Measurements from ENCODE around the gene PPDPF. TPM values are rescaled to one million over a fixed set of nuclear protein-coding genes. Genes with fewer than 3 reads are reported as not detected.

PPDPF gene
- total RNA-seq, 1 donor from 2014 or later = 242 TPM

DNA sequence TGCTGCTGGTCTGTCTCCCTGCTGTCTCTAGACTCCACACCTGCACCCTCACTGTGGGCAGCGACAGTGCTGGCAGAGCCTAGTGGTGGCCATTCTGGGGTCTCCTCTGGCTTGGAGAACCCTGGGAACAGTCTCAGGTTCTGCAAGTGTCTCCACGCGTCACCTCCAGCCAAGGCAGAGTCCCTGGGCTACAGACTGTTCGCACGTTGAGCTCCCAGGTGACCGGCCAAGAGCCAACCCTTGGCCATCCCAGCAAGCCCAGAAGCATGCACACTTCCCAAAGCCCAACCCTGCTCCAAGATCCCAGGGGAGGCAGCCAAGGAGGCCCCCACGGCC is 26.5 kb upstream of the PPDPF start:
- peaks cover 0 to 5% of the 10 kb centered on the region in 2 donors for H3K4me1 ChIP-seq
- DNase-seq (ENCODE audit: low spot score in 2 of 2) = no peak
- no peak overlapping the region for H3K27ac ChIP-seq
- no peaks in the 10 kb centered on the region for H3K36me3 ChIP-seq
- H3K4me3 ChIP-seq = no peak overlapping the region
- no peaks in the 10 kb centered on the region for H3K9me3 ChIP-seq
- peaks cover 5% of the 10 kb centered on the region for H3K27me3 ChIP-seq
- intact Hi-C loops (cut with DNase I) = no loop called here
- TF ChIP-seq, protein P1, sequence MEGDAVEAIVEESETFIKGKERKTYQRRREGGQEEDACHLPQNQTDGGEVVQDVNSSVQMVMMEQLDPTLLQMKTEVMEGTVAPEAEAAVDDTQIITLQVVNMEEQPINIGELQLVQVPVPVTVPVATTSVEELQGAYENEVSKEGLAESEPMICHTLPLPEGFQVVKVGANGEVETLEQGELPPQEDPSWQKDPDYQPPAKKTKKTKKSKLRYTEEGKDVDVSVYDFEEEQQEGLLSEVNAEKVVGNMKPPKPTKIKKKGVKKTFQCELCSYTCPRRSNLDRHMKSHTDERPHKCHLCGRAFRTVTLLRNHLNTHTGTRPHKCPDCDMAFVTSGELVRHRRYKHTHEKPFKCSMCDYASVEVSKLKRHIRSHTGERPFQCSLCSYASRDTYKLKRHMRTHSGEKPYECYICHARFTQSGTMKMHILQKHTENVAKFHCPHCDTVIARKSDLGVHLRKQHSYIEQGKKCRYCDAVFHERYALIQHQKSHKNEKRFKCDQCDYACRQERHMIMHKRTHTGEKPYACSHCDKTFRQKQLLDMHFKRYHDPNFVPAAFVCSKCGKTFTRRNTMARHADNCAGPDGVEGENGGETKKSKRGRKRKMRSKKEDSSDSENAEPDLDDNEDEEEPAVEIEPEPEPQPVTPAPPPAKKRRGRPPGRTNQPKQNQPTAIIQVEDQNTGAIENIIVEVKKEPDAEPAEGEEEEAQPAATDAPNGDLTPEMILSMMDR (IDR thresholded peaks at IDR 0.05) = no peak

DNA sequence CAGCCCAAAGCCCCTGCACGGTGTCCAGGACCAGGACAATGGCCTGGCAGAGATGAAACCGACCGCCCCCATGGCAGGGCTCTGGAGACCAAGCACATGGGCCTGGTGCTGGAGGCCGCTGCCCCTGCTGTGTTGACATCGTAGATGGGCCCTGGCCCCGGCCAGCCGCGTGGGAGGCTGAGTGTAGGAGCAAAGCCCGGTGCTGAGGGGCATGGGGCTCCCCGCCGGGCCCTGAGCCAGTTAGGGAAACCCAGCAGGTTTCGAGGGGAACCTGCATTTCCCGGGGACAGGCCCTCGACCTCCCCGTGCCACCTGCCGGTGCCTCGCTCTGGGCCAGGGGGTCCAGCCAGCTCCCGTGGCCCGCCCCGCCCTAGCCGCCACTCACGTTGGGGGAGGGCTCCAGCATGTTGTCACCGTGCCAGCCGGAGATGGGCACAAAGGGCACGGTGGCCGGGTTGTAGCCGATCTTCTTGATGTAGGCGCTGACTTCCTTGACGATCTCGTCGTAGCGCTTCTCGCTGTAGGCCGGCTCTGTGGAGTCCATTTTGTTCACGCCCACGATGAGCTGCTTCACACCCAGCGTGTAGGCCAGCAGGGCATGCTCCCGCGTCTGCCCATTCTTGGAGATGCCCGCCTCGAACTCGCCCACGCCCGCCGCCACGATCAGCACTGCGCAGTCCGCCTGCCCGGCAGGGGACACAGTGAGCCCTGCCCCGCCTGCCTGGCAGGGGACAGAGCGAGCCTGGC is 26.0 kb upstream of the PPDPF start:
- no peaks in the 10 kb centered on the region for H3K9me3 ChIP-seq
- peaks cover 0 to 7% of the 10 kb centered on the region in 2 donors for H3K4me1 ChIP-seq
- H3K27me3 ChIP-seq = peaks cover 5% of the 10 kb centered on the region
- TF ChIP-seq, protein P1 (IDR thresholded peaks at IDR 0.05) = no peak
- no peak for DNase-seq (ENCODE audit: low spot score in 2 of 2)
- intact Hi-C loops (cut with DNase I) = no loop called here
- no peak overlapping the region for H3K4me3 ChIP-seq
- no peaks in the 10 kb centered on the region for H3K36me3 ChIP-seq
- no peak overlapping the region for H3K27ac ChIP-seq

DNA sequence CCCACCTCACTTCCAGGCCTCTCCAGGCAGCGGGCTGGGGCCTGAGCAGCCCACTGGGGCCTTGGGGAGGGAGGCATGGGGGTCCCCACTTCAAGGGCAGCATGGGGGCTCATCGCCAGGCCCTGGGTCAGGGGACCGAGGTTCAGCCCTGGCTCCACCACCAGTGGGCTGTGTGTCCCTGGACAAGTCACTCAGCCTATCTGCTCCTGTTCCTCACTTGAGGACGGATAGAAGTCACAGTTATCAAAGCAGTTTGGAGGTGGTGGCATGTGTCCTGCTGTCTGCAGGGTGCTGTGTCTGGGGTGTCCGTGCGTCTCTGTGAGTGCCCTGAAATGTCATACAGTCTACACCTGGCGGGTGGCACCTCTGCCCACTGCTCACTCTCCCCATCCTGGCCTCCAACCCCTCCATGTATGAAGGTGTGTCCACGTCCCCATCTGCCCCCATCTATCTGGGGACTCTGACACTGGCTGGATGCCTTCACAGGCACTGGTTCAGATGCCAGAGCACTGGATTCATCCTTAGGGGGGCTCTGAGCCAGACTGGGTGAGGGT is 25.3 kb upstream of the PPDPF start:
- Histone ChIP-seq H3K27me3 (peaks cover 8% of the 10 kb centered on the region), H3K9me3 (no peaks in the 10 kb centered on the region), H3K4me3 (no peak overlapping the region), H3K4me1 (peaks cover 0 to 7% of the 10 kb centered on the region in 2 donors), H3K27ac (no peak overlapping the region), H3K36me3 (no peaks in the 10 kb centered on the region)
- DNase-seq (ENCODE audit: low spot score in 2 of 2) = no peak
- TF ChIP-seq, protein P1 (IDR thresholded peaks at IDR 0.05) = no peak
- intact Hi-C loops (cut with DNase I) = no loop called here

DNA sequence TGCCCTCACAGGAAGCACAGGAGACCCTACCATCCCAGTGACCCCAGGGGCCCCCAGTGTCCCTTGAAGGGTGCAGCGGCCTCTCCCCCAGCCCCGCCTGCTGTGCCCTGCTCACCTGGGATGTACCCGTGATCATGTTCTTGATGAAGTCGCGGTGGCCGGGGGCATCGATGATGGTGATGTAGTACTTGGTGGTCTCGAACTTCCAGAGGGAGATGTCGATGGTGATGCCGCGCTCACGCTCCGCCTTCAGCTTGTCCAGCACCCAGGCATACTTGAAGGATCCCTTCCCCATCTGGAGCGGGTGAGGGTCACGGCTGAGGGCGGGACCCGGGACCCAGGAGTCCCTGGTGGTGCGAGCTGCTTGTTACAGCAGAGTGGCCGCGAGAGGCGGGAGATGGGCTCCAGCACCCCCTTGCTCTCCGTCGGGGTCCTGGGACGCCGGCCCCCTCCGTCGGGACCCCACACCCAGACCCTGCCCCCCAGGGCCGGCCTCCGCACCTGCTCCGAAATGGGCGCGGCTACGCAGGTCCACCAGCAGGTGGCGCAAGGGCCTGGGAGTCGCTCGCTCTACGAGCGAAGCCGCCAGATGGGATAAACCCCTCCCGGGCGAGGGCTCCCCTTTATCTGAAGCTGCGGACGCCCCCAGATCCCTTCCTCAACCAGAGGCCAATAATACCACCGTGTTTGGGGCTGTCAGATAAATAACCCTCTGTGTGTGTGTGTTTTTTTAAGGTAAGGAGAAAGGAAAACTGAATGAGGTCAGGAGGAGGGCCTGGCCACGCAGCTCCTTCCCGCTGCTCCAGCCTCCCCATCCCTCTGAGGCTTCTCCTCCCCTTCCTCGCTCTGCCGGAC is 24.6 kb upstream of the PPDPF start:
- no peaks in the 10 kb centered on the region for H3K36me3 ChIP-seq
- peak overlapping the region; percentile 35 to 47 for H3K4me3 ChIP-seq
- H3K27me3 ChIP-seq = peaks cover 9% of the 10 kb centered on the region
- TF ChIP-seq, protein P1 (IDR thresholded peaks at IDR 0.05) = peak; percentile 74 to 96 (median 92)
- H3K9me3 ChIP-seq = no peaks in the 10 kb centered on the region
- intact Hi-C loops (cut with DNase I) = loop anchor here (1.0 kb wide), 1 partner anchor 24 kb away; the partner anchor contains the start of gene PPDPF
- H3K4me1 ChIP-seq = peaks cover 0 to 7% of the 10 kb centered on the region in 2 donors
- peak in 1 of 2 donors; percentile 78 for DNase-seq (ENCODE audit: low spot score in 2 of 2)
- H3K27ac ChIP-seq = no peak overlapping the region

DNA sequence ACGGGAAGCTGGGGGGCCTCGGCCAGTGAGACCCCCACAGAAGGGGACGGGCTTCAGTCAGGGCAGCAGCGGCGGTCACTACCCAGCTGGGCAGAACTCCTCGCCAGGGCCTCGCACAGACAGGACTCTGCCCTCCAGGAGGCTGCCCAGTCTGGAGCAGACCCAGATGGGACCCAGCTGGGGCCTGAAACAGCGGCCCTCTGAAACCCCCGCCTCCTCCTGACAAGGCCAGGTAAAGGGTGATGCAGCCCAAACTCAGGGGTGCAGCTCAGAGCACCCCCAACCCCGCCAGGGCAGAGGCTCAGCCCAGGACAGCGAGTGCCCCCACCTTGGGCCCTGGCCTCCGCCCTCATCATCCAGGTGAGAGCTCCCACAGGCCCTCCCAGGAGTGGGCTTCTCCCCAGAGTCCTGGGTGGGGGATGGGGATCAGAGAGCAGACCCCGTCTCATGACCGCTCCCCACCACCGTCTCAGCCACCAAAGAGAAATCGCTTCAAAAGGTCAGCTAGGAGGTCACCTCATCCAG is 23.9 kb upstream of the PPDPF start:
- no peak overlapping the region for H3K27ac ChIP-seq
- no peaks in the 10 kb centered on the region for H3K36me3 ChIP-seq
- no peak for DNase-seq (ENCODE audit: low spot score in 2 of 2)
- H3K4me3 ChIP-seq = peak overlapping the region; percentile 35 to 47
- no peaks in the 10 kb centered on the region for H3K9me3 ChIP-seq
- TF ChIP-seq, protein P1 (IDR thresholded peaks at IDR 0.05) = no peak
- H3K4me1 ChIP-seq = peaks cover 0 to 7% of the 10 kb centered on the region in 2 donors
- intact Hi-C loops (cut with DNase I) = loop anchor here (1.0 kb wide), 1 partner anchor 24 kb away; the partner anchor contains the start of gene PPDPF
- peaks cover 9% of the 10 kb centered on the region for H3K27me3 ChIP-seq
